HepG2 (cell line): ENCODE results near the gene ZNF786. TPM values are rescaled to one million over a fixed set of nuclear protein-coding genes. Genes with fewer than 3 reads are reported as not detected.
A peak's percentile ranks its signal among the peaks of the same experiment; 100 is the strongest.

ENCODE experiments used
- ELF1 ChIP-seq: sonication (generic); formaldehyde crosslinking; IDR thresholded peaks from 2 replicates; pipeline ENCODE4 v1.4.0; 2020; ENCODE audit warnings: missing genetic modification reagents
- MAFF ChIP-seq: IDR thresholded peaks from 2 replicates; pipeline ENCODE4 v1.6.1; 2011; ENCODE audit warnings: low read depth, low read length, improper control_type of control experiment
- NFE2 ChIP-seq: sonication (generic); formaldehyde crosslinking; IDR thresholded peaks from 2 replicates; pipeline ENCODE4 v1.4.0; 2020; ENCODE audit warnings: missing genetic modification reagents
- polyA plus RNA-seq, 8 experiments: library from polyadenylated mRNA; depleted of rRNA in 3 of 8; stranded (reverse) in 7 of 8; unstranded in 1 of 8; fragments of >200 nt; fragmentation: Illumina TruSeq in 4 of 8; extraction: Trizol in 4 of 8; gene quantifications; 2 replicates each; pipeline versions ENCODE4 v1.2.1 to v1.2.3, GENCODE V29; 2011 to 2016; ENCODE audit warnings: low read depth in 4 of 8, missing spikeins in 1 of 8, mixed read lengths in 1 of 8; ENCODE audit not compliant: insufficient read depth in 1 of 8
- total RNA-seq, 5 experiments: library from RNA; depleted of rRNA; stranded (reverse); fragments of >200 nt; fragmentation: Illumina TruSeq; extraction: Trizol; gene quantifications; 2 replicates each; pipeline ENCODE4 v1.2.3, GENCODE V29; 2016; ENCODE audit warnings: low read depth in 1 of 5
- TF ChIP-seq, protein P1 (sequence below): sonication (generic); formaldehyde crosslinking; IDR thresholded peaks from 2 replicates; pipeline ENCODE4 v1.8.1; 2023; ENCODE audit warnings: mild to moderate bottlenecking, missing genetic modification reagents
- TF ChIP-seq, protein P2 (sequence below): sonication (generic); formaldehyde crosslinking; conservative IDR thresholded peaks from 2 replicates; pipeline ENCODE4 v1.4.0; 2020; ENCODE audit warnings: mild to moderate bottlenecking, missing genetic modification reagents, moderate library complexity
- TF ChIP-seq, protein P3 (sequence below): IDR thresholded peaks from 2 replicates; pipeline ENCODE4 v1.4.0; 2020; ENCODE audit warnings: mild to moderate bottlenecking, missing genetic modification reagents
- TF ChIP-seq, protein P4 (sequence below): sonication (generic); formaldehyde crosslinking; IDR thresholded peaks from 2 replicates; pipeline ENCODE4 v1.5.0; 2020; ENCODE audit warnings: mild to moderate bottlenecking, missing genetic modification reagents, moderate library complexity
- TF ChIP-seq, protein P5 (sequence below): sonication (generic); formaldehyde crosslinking; IDR thresholded peaks from 2 replicates; pipeline ENCODE4 v1.4.0; 2020; ENCODE audit warnings: missing genetic modification reagents
- TF ChIP-seq, protein P6 (sequence below): sonication (generic); formaldehyde crosslinking; IDR thresholded peaks from 2 replicates; pipeline ENCODE4 v1.9.0; 2021; ENCODE audit warnings: missing genetic modification reagents, borderline replicate concordance

ZNF786 gene
- total and polyA plus RNA-seq, 2 of the 13 experiments (the other 11 are each of a cell fraction or from before 2014, with no cell fraction given): 2.0 to 4.0 TPM

DNA sequence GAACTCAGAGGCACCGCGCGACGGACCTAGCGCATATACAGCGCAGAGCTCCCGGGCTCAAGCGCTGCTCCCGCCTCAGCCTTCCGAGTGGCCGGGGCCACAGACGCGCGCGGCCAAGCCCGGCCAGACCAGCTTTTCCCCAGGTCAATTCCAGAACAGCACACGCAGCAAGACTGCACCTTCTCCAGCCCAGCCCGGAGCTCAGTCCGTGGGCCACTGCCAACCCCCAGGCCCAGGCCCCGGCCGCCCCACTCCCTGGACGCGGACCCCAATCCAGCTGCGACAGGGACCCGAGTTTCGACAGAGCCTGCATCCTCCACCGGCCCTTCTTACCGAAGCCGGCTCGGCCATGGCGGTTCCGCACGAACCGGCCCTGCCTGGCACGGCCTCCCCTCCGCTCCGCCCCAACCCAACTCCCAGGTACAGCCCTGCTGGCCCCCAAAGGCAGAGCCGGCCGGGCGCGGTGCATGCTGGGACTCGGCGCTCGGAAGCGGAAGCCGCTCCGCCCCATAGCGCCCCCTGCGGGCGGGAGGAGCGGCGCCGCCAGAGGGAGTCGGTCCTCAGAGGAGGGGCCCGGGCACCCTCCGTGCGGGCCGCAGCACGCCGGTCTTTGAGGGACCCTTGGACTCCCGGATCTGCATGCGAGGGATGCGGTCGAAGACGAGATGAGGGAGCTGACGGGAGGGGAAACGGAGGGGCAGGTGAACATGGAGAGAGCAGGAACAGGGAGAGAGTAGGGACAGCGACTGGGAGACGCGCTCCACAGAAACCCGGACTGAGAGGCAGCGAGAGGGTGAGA, 35.5 kb upstream of the ZNF786 start, which contains the start of gene ZNF425 (continued):
- TF ChIP-seq, protein P1, sequence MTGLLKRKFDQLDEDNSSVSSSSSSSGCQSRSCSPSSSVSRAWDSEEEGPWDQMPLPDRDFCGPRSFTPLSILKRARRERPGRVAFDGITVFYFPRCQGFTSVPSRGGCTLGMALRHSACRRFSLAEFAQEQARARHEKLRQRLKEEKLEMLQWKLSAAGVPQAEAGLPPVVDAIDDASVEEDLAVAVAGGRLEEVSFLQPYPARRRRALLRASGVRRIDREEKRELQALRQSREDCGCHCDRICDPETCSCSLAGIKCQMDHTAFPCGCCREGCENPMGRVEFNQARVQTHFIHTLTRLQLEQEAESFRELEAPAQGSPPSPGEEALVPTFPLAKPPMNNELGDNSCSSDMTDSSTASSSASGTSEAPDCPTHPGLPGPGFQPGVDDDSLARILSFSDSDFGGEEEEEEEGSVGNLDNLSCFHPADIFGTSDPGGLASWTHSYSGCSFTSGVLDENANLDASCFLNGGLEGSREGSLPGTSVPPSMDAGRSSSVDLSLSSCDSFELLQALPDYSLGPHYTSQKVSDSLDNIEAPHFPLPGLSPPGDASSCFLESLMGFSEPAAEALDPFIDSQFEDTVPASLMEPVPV (CRISPR knock-in tag): peak; percentile 34; the same call in 1 of the 2 replicates
- TF ChIP-seq, protein P2, sequence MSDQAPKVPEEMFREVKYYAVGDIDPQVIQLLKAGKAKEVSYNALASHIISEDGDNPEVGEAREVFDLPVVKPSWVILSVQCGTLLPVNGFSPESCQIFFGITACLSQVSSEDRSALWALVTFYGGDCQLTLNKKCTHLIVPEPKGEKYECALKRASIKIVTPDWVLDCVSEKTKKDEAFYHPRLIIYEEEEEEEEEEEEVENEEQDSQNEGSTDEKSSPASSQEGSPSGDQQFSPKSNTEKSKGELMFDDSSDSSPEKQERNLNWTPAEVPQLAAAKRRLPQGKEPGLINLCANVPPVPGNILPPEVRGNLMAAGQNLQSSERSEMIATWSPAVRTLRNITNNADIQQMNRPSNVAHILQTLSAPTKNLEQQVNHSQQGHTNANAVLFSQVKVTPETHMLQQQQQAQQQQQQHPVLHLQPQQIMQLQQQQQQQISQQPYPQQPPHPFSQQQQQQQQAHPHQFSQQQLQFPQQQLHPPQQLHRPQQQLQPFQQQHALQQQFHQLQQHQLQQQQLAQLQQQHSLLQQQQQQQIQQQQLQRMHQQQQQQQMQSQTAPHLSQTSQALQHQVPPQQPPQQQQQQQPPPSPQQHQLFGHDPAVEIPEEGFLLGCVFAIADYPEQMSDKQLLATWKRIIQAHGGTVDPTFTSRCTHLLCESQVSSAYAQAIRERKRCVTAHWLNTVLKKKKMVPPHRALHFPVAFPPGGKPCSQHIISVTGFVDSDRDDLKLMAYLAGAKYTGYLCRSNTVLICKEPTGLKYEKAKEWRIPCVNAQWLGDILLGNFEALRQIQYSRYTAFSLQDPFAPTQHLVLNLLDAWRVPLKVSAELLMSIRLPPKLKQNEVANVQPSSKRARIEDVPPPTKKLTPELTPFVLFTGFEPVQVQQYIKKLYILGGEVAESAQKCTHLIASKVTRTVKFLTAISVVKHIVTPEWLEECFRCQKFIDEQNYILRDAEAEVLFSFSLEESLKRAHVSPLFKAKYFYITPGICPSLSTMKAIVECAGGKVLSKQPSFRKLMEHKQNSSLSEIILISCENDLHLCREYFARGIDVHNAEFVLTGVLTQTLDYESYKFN (CRISPR knock-in tag): peak; percentile 70
- peak; percentile 38; the same call in 1 of the 2 replicates for TF ChIP-seq NFE2 (CRISPR knock-in tag)
- TF ChIP-seq, protein P3, sequence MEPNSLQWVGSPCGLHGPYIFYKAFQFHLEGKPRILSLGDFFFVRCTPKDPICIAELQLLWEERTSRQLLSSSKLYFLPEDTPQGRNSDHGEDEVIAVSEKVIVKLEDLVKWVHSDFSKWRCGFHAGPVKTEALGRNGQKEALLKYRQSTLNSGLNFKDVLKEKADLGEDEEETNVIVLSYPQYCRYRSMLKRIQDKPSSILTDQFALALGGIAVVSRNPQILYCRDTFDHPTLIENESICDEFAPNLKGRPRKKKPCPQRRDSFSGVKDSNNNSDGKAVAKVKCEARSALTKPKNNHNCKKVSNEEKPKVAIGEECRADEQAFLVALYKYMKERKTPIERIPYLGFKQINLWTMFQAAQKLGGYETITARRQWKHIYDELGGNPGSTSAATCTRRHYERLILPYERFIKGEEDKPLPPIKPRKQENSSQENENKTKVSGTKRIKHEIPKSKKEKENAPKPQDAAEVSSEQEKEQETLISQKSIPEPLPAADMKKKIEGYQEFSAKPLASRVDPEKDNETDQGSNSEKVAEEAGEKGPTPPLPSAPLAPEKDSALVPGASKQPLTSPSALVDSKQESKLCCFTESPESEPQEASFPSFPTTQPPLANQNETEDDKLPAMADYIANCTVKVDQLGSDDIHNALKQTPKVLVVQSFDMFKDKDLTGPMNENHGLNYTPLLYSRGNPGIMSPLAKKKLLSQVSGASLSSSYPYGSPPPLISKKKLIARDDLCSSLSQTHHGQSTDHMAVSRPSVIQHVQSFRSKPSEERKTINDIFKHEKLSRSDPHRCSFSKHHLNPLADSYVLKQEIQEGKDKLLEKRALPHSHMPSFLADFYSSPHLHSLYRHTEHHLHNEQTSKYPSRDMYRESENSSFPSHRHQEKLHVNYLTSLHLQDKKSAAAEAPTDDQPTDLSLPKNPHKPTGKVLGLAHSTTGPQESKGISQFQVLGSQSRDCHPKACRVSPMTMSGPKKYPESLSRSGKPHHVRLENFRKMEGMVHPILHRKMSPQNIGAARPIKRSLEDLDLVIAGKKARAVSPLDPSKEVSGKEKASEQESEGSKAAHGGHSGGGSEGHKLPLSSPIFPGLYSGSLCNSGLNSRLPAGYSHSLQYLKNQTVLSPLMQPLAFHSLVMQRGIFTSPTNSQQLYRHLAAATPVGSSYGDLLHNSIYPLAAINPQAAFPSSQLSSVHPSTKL (CRISPR knock-in tag): peak; percentile 57
- peak; percentile 93 for TF ChIP-seq ELF1 (CRISPR knock-in tag)
- TF ChIP-seq, protein P4, sequence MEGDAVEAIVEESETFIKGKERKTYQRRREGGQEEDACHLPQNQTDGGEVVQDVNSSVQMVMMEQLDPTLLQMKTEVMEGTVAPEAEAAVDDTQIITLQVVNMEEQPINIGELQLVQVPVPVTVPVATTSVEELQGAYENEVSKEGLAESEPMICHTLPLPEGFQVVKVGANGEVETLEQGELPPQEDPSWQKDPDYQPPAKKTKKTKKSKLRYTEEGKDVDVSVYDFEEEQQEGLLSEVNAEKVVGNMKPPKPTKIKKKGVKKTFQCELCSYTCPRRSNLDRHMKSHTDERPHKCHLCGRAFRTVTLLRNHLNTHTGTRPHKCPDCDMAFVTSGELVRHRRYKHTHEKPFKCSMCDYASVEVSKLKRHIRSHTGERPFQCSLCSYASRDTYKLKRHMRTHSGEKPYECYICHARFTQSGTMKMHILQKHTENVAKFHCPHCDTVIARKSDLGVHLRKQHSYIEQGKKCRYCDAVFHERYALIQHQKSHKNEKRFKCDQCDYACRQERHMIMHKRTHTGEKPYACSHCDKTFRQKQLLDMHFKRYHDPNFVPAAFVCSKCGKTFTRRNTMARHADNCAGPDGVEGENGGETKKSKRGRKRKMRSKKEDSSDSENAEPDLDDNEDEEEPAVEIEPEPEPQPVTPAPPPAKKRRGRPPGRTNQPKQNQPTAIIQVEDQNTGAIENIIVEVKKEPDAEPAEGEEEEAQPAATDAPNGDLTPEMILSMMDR: peak; percentile 97
- TF ChIP-seq, protein P5, sequence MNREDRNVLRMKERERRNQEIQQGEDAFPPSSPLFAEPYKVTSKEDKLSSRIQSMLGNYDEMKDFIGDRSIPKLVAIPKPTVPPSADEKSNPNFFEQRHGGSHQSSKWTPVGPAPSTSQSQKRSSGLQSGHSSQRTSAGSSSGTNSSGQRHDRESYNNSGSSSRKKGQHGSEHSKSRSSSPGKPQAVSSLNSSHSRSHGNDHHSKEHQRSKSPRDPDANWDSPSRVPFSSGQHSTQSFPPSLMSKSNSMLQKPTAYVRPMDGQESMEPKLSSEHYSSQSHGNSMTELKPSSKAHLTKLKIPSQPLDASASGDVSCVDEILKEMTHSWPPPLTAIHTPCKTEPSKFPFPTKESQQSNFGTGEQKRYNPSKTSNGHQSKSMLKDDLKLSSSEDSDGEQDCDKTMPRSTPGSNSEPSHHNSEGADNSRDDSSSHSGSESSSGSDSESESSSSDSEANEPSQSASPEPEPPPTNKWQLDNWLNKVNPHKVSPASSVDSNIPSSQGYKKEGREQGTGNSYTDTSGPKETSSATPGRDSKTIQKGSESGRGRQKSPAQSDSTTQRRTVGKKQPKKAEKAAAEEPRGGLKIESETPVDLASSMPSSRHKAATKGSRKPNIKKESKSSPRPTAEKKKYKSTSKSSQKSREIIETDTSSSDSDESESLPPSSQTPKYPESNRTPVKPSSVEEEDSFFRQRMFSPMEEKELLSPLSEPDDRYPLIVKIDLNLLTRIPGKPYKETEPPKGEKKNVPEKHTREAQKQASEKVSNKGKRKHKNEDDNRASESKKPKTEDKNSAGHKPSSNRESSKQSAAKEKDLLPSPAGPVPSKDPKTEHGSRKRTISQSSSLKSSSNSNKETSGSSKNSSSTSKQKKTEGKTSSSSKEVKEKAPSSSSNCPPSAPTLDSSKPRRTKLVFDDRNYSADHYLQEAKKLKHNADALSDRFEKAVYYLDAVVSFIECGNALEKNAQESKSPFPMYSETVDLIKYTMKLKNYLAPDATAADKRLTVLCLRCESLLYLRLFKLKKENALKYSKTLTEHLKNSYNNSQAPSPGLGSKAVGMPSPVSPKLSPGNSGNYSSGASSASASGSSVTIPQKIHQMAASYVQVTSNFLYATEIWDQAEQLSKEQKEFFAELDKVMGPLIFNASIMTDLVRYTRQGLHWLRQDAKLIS (CRISPR knock-in tag): no peak
- TF ChIP-seq, protein P6, sequence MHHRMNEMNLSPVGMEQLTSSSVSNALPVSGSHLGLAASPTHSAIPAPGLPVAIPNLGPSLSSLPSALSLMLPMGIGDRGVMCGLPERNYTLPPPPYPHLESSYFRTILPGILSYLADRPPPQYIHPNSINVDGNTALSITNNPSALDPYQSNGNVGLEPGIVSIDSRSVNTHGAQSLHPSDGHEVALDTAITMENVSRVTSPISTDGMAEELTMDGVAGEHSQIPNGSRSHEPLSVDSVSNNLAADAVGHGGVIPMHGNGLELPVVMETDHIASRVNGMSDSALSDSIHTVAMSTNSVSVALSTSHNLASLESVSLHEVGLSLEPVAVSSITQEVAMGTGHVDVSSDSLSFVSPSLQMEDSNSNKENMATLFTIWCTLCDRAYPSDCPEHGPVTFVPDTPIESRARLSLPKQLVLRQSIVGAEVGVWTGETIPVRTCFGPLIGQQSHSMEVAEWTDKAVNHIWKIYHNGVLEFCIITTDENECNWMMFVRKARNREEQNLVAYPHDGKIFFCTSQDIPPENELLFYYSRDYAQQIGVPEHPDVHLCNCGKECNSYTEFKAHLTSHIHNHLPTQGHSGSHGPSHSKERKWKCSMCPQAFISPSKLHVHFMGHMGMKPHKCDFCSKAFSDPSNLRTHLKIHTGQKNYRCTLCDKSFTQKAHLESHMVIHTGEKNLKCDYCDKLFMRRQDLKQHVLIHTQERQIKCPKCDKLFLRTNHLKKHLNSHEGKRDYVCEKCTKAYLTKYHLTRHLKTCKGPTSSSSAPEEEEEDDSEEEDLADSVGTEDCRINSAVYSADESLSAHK: no peak
- no peak for TF ChIP-seq MAFF
